HL-60 (cell line): ENCODE measurements around the gene DLGAP3.

Source experiments
- CTCF ChIP-seq: IDR thresholded peaks from one replicate; pipeline ENCODE4 v1.5.1; 2011; ENCODE audit warnings: low read length, control low read depth, inconsistent platforms; ENCODE audit not compliant: insufficient read depth
- POLR2AphosphoS5 ChIP-seq: IDR thresholded peaks from 2 replicates; pipeline ENCODE4 v1.6.1; 2012; ENCODE audit warnings: low read depth

DNA sequence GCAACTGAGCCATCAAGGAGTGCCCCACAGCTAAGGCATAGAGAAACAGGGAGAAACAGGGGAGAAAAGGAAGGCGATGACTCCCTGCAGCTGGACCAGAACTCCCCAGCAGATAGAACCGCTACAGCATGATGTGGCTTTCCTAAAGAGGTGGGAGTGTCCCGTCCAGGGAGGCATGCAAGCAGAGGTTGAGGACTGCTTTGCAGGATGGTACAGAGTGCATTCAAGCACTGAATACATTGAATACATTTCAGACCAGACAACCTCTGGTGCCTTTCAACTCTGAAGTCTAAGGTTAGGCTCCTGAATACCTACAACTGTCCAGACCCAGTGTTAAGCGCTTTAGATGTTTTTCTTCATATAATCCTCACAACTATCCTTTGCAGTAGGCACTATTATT is 13.3 kb downstream of the DLGAP3 start:
- TF ChIP-seq CTCF = no peak
- TF ChIP-seq POLR2AphosphoS5 = no peak
